ENCODE measurements around the gene FOXA3. TPM values are rescaled to one million over a fixed set of nuclear protein-coding genes. Genes with fewer than 3 reads are reported as not detected.

Gene FOXA3
- total and polyA plus RNA-seq, 2 donors (not counting 3 experiments of a cell fraction or from before 2014, with no cell fraction given): 0.06 TPM; not detected in 1

- no peak overlapping the region for H3K4me3 ChIP-seq (replicated peaks in 1 of 3; ENCODE audit: insufficient read depth in 1 of 3, low read depth in 1 of 3, low read length in 3 of 3)
- no peak overlapping the region for H3K4me2 ChIP-seq (ENCODE audit: insufficient read depth, low read length)
- H3K4me1 ChIP-seq (ENCODE audit: control insufficient read depth, extremely low read depth, insufficient read depth, low read length): no peaks in the 10 kb centered on the region
- TF ChIP-seq FOS (IDR thresholded peaks at IDR 0.05; ENCODE audit: borderline replicate concordance, insufficient read depth, low read length) (no peak), GATA2 (IDR thresholded peaks at IDR 0.05; ENCODE audit: insufficient read depth, insufficient read length, low read depth, low read length) (no peak), MYC (IDR thresholded peaks at IDR 0.05; ENCODE audit: low read depth, low read length) (no peak), POLR2AphosphoS5 (IDR thresholded peaks at IDR 0.05; ENCODE audit: insufficient read depth, low read depth, low read length) (no peak), EZH2 (IDR thresholded peaks at IDR 0.05; ENCODE audit: borderline replicate concordance, low read depth, low read length, severe bottlenecking) (no peak), JUN (IDR thresholded peaks at IDR 0.05; ENCODE audit: borderline replicate concordance, insufficient read depth, insufficient read length, low read depth) (no peak), POLR2A (IDR thresholded peaks at IDR 0.05; ENCODE audit: low read depth, low read length) (no peak)
- TF ChIP-seq, protein P1, sequence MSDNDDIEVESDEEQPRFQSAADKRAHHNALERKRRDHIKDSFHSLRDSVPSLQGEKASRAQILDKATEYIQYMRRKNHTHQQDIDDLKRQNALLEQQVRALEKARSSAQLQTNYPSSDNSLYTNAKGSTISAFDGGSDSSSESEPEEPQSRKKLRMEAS (IDR thresholded peaks at IDR 0.05; ENCODE audit: insufficient read depth, insufficient read length): no peak
- TF ChIP-seq, protein P2, sequence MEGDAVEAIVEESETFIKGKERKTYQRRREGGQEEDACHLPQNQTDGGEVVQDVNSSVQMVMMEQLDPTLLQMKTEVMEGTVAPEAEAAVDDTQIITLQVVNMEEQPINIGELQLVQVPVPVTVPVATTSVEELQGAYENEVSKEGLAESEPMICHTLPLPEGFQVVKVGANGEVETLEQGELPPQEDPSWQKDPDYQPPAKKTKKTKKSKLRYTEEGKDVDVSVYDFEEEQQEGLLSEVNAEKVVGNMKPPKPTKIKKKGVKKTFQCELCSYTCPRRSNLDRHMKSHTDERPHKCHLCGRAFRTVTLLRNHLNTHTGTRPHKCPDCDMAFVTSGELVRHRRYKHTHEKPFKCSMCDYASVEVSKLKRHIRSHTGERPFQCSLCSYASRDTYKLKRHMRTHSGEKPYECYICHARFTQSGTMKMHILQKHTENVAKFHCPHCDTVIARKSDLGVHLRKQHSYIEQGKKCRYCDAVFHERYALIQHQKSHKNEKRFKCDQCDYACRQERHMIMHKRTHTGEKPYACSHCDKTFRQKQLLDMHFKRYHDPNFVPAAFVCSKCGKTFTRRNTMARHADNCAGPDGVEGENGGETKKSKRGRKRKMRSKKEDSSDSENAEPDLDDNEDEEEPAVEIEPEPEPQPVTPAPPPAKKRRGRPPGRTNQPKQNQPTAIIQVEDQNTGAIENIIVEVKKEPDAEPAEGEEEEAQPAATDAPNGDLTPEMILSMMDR (IDR thresholded peaks at IDR 0.05; ENCODE audit: extremely low read depth in 1 of 2, insufficient read depth in 1 of 2, low read depth in 1 of 2, low read length in 2 of 2): no peak
- ChIA-PET POLR2A (no interaction called here), CTCF (interaction anchor here (0.6 to 1.5 kb wide), 3 partner anchors 46 to 106 kb away, joined by 3 to 5 read pairs (median 4); no protein-coding TSS in a partner anchor)
- H3K9me1 ChIP-seq (replicated peaks; ENCODE audit: control insufficient read depth, extremely low read depth, insufficient read depth, low read length): no peaks in the 10 kb centered on the region
- no TSS peak for BruUV-seq (replicated peaks)
- H3K9ac ChIP-seq (replicated peaks; ENCODE audit: extremely low read depth, insufficient read depth, low read length): no peak overlapping the region
- H2AFZ ChIP-seq (ENCODE audit: low read depth, low read length): no peak overlapping the region
- no peaks in the 10 kb centered on the region for H3K36me3 ChIP-seq (ENCODE audit: control insufficient read depth in 2 of 2, extremely low read depth in 1 of 2, insufficient read depth in 2 of 2, low read length in 2 of 2)
- DNase-seq (ENCODE audit: low read depth, low spot score) (no peak), FAIRE-seq (no peak)
- dilution Hi-C loops (cut with MboI; ENCODE audit: extremely low pct_ligation_motif_present, low sequenced_read_pairs) (no loop called here), intact Hi-C loops (cut with micrococcal nuclease) (no loop called here)
- no peaks in the 10 kb centered on the region for H3K79me2 ChIP-seq (ENCODE audit: control insufficient read depth, insufficient read depth, low read length)
- H4K20me1 ChIP-seq (replicated peaks; ENCODE audit: control insufficient read depth, extremely low read depth, insufficient read depth, low read length): no peaks in the 10 kb centered on the region
- no peak overlapping the region for H3K27ac ChIP-seq (ENCODE audit: insufficient read depth, low read depth, low read length)
- H3K9me3 ChIP-seq (replicated peaks; ENCODE audit: control insufficient read depth, insufficient read depth, low read length): no peaks in the 10 kb centered on the region
- peaks cover 5 to 8% of the 10 kb centered on the region in 2 experiments for H3K27me3 ChIP-seq (ENCODE audit: control insufficient read depth in 2 of 2, insufficient read depth in 2 of 2, low read length in 2 of 2)
Measured at GRCh38 chr19:45870798-45871197, 6.7 kb downstream of the FOXA3 start.
